HFF-Myc (cell line): ENCODE data around the gene SH3BGRL.
A peak's percentile ranks its signal among the peaks of the same experiment; 100 is the strongest.

ENCODE experiments used
- DNase-seq: peaks from one replicate; pipeline ENCODE4 v3.0.0-alpha.2; 2011; ENCODE audit warnings: low read depth; ENCODE audit errors: extremely low read depth
- H3K4me3 ChIP-seq: replicated peaks from 2 replicates; pipeline ENCODE4 v1.5.1; 2011; ENCODE audit warnings: low read depth, mild to moderate bottlenecking, control low read depth, low read length
- TF ChIP-seq, protein P1 (sequence below): IDR thresholded peaks from 2 replicates; pipeline ENCODE4 v1.5.1; 2012; ENCODE audit warnings: mild to moderate bottlenecking, low read depth, low read length, control low read depth; ENCODE audit errors: missing control alignments

The SH3BGRL gene

DNA sequence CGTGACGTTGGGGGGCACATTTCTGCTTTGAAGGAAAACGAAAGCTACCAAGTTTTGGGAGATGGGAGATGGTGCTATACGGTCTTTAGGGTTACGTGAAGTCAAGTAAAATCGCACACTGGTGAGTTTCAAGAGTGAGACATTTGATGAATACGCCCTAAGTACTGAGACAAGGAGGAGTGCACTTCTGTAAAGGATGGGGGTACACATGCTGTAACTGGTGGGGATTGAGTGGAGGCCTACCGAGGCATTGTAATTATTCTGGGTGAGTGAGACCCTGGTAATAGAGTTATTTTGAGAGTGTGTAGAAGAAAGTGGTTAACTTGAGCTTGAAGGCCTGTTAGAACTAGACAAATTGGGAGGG, 536 bp downstream of the SH3BGRL start:
- DNase-seq: no peak
- TF ChIP-seq, protein P1, sequence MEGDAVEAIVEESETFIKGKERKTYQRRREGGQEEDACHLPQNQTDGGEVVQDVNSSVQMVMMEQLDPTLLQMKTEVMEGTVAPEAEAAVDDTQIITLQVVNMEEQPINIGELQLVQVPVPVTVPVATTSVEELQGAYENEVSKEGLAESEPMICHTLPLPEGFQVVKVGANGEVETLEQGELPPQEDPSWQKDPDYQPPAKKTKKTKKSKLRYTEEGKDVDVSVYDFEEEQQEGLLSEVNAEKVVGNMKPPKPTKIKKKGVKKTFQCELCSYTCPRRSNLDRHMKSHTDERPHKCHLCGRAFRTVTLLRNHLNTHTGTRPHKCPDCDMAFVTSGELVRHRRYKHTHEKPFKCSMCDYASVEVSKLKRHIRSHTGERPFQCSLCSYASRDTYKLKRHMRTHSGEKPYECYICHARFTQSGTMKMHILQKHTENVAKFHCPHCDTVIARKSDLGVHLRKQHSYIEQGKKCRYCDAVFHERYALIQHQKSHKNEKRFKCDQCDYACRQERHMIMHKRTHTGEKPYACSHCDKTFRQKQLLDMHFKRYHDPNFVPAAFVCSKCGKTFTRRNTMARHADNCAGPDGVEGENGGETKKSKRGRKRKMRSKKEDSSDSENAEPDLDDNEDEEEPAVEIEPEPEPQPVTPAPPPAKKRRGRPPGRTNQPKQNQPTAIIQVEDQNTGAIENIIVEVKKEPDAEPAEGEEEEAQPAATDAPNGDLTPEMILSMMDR: no peak
- peak overlapping the region; percentile 63 for H3K4me3 ChIP-seq

DNA sequence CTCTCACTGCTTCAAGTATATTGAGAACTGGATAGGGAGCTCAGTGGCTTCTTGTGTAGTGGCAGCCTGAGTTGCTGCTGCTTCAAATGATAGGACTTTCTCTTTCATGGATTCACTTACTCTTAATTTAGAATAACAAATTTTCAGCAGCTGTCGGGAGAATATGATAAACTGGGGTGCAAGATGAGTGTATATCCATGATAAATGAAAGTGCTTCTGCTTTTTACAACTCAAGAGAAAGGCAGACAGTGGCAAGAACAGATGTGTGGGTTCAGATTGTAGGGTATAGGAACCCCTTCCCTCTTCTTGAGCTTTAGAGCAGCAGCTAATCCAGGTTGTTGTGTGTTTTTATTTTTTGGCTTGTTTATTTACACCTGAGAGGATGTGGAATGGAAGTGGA, 1.0 kb downstream of the SH3BGRL start:
- peak overlapping the region; percentile 63 for H3K4me3 ChIP-seq
- DNase-seq: no peak
- TF ChIP-seq, protein P1: no peak

DNA sequence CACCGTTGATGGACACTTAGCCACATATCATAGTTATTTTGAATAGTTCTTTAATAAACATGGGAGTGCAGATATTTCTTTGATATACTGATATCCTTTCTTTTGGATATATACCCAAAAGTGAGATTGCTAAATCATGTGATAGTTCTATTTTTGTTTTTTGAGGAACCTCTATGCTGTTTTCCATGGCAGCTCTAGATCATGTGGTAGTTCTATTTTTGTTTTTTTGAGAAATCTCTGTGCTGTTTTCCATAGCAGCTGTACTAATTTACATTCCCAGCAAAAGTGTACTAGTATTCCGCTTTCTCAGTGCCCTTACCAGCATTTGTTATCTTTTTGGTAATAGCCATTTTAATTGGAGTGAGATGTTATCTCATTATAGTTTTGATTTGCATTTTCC, 3.6 kb downstream of the SH3BGRL start:
- TF ChIP-seq, protein P1: no peak
- no peak for DNase-seq
- H3K4me3 ChIP-seq: no peak overlapping the region

DNA sequence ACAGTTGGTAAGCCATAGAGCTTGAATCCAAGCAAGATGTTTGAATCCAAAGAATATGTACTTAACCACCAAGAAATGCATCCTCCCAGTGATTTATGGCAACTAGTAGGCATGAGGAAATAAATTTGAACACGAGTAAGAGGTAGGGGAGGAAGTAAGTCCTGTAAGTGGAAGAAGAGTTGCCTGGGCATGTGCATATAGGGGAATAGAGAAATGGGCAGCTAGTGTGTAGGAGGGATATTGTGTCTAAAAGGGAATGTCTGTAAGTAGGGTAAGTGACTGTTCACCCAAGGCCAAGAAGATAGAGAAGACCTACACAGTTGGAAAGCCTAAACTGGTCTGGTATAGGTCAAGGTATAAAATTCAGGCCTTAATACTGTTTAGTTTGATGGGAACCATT, 4.6 kb downstream of the SH3BGRL start:
- no peak overlapping the region for H3K4me3 ChIP-seq
- TF ChIP-seq, protein P1: no peak
- no peak for DNase-seq

DNA sequence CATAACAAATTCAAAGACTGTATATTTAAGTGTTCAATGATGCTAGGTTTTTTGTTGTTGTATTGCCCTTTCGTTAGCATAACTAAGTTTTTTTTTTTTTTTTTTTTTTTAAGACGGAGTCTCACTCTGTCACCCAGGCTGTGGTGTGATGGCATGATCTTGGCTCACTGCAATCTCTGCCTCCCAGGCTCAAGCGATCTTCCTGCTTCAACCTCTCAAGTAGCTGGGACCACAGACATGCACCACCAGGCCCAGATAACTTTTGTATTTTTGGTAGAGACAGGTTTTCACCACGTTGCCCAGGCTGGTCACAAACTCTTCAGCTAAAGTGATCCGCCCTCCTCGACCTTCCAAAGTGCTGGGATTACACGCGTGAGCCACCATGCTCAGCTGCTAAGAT, 7.0 kb downstream of the SH3BGRL start:
- TF ChIP-seq, protein P1: no peak
- H3K4me3 ChIP-seq: no peak overlapping the region
- DNase-seq: no peak

DNA sequence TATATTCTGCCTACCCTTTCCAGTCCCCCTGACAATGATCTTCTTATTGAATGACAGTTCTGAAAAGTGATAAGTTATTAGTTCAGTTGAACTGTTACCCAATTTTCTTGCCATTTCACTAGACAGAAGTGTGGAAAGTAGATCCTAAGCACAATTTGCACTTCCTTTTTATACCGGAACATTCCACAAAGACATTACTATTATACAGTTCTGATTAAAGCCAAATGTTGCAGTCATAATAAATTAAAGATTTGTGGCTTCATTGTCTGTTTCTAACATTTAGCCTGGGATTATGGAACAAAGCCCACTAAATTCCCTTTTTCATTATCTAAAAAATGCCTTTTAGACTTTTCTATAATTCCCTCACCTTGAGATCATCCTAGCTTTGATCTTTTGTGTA, 13.8 kb downstream of the SH3BGRL start:
- DNase-seq: no peak
- no peak overlapping the region for H3K4me3 ChIP-seq
- TF ChIP-seq, protein P1: no peak

DNA sequence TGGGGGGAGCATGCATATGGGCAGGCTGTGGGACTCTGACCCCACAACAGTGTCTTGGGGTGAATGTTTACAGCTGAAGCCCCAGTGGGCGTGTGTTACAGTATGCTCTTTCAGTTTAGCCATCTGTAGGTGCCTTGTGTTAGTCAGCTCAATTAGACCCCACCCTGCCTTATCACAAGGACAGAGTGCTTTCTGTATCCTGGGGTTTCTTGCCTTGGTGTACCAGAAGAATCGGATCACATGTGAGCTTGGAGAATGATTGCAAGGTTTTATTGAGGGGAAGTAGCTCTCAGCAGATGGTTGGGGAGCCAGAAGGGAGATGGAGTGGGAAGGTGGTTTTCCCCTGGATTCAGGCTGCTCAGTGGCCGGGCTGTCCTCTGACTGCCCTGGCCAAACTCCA, 27.3 kb downstream of the SH3BGRL start:
- DNase-seq: no peak
- TF ChIP-seq, protein P1: no peak
- no peak overlapping the region for H3K4me3 ChIP-seq
